Measurements from ENCODE around the gene NOTUM.
"Not testable (repeated sequence)": the region's sequence is repeated elsewhere in the genome, so short reads cannot be mapped to it uniquely, and the experiment has no call there.

Gene NOTUM

GRCh38 chr17:81955756-81956544 lies 5.0 kb downstream of the NOTUM start:
- Histone ChIP-seq H3K9me3 (ENCODE audit: control insufficient read depth in 5 of 5, low read length in 5 of 5) (no peaks in the 10 kb centered on the region), H3K36me3 (ENCODE audit: control insufficient read depth in 5 of 5, insufficient read depth in 5 of 5, low read length in 5 of 5) (no peaks in the 10 kb centered on the region), H3K4me3 (ENCODE audit: low read depth in 1 of 5, low read length in 5 of 5) (no peak overlapping the region), H3K27me3 (ENCODE audit: control insufficient read depth in 5 of 5, insufficient read depth in 4 of 5, low read length in 5 of 5) (peaks cover 32 to 51% (median 39%) of the 10 kb centered on the region in 5 donors), H3K4me1 (ENCODE audit: control insufficient read depth in 5 of 5, insufficient read depth in 5 of 5, low read length in 5 of 5) (peaks cover 0 to 15% (median 12%) of the 10 kb centered on the region in 5 donors), H3K27ac (ENCODE audit: low read depth, low read length) (no peak overlapping the region), H3K9ac (ENCODE audit: low read length in 5 of 5) (no peak overlapping the region)

GRCh38 chr17:81955058-81955681 lies 5.8 kb downstream of the NOTUM start:
- H3K36me3 ChIP-seq (ENCODE audit: control insufficient read depth in 5 of 5, insufficient read depth in 5 of 5, low read length in 5 of 5), result no peaks in the 10 kb centered on the region
- H3K9ac ChIP-seq (ENCODE audit: low read length in 5 of 5), result no peak overlapping the region
- peaks cover 0 to 10% (median 8%) of the 10 kb centered on the region in 5 donors for H3K4me1 ChIP-seq (ENCODE audit: control insufficient read depth in 5 of 5, insufficient read depth in 5 of 5, low read length in 5 of 5)
- no peak overlapping the region for H3K4me3 ChIP-seq (ENCODE audit: low read depth in 1 of 5, low read length in 5 of 5)
- no peaks in the 10 kb centered on the region for H3K9me3 ChIP-seq (ENCODE audit: control insufficient read depth in 5 of 5, low read length in 5 of 5)
- H3K27me3 ChIP-seq (ENCODE audit: control insufficient read depth in 5 of 5, insufficient read depth in 4 of 5, low read length in 5 of 5), result peaks cover 27 to 46% (median 34%) of the 10 kb centered on the region in 5 donors
- H3K27ac ChIP-seq (ENCODE audit: low read depth, low read length), result no peak overlapping the region

- peaks cover 24 to 42% (median 33%) of the 10 kb centered on the region in 5 donors for H3K27me3 ChIP-seq (ENCODE audit: control insufficient read depth in 5 of 5, insufficient read depth in 4 of 5, low read length in 5 of 5)
- H3K27ac ChIP-seq (ENCODE audit: low read depth, low read length), result no peak overlapping the region
- H3K4me1 ChIP-seq (ENCODE audit: control insufficient read depth in 5 of 5, insufficient read depth in 5 of 5, low read length in 5 of 5), result peaks cover 0 to 4% (median 3%) of the 10 kb centered on the region in 5 donors
- H3K36me3 ChIP-seq (ENCODE audit: control insufficient read depth in 5 of 5, insufficient read depth in 5 of 5, low read length in 5 of 5), result no peaks in the 10 kb centered on the region
- no peaks in the 10 kb centered on the region for H3K9me3 ChIP-seq (ENCODE audit: control insufficient read depth in 5 of 5, low read length in 5 of 5)
- H3K4me3 ChIP-seq (ENCODE audit: low read depth in 1 of 5, low read length in 5 of 5), result no peak overlapping the region
- no peak overlapping the region for H3K9ac ChIP-seq (ENCODE audit: low read length in 5 of 5)
These were observed 6.6 kb downstream of the NOTUM start for GRCh38 chr17:81954131-81955057.

- H3K4me1 ChIP-seq (ENCODE audit: control insufficient read depth in 5 of 5, insufficient read depth in 5 of 5, low read length in 5 of 5); H3K4me3 ChIP-seq (ENCODE audit: low read depth in 1 of 5, low read length in 5 of 5); H3K27ac ChIP-seq (ENCODE audit: low read depth, low read length); H3K9me3 ChIP-seq (ENCODE audit: control insufficient read depth in 5 of 5, low read length in 5 of 5); H3K36me3 ChIP-seq (ENCODE audit: control insufficient read depth in 5 of 5, insufficient read depth in 5 of 5, low read length in 5 of 5); H3K9ac ChIP-seq (ENCODE audit: low read length in 5 of 5): not testable (repeated sequence)
- peaks cover 17 to 32% (median 24%) of the 10 kb centered on the region in 5 donors for H3K27me3 ChIP-seq (ENCODE audit: control insufficient read depth in 5 of 5, insufficient read depth in 4 of 5, low read length in 5 of 5)
These were observed 7.5 kb downstream of the NOTUM start for GRCh38 chr17:81953443-81953842.

- Histone ChIP-seq H3K36me3 (ENCODE audit: control insufficient read depth in 5 of 5, insufficient read depth in 5 of 5, low read length in 5 of 5) (no peaks in the 10 kb centered on the region), H3K9me3 (ENCODE audit: control insufficient read depth in 5 of 5, low read length in 5 of 5) (no peaks in the 10 kb centered on the region), H3K9ac (ENCODE audit: low read length in 5 of 5) (no peak overlapping the region), H3K27ac (ENCODE audit: low read depth, low read length) (no peak overlapping the region), H3K4me1 (ENCODE audit: control insufficient read depth in 5 of 5, insufficient read depth in 5 of 5, low read length in 5 of 5) (no peaks in the 10 kb centered on the region), H3K27me3 (ENCODE audit: control insufficient read depth in 5 of 5, insufficient read depth in 4 of 5, low read length in 5 of 5) (peaks cover 11 to 26% (median 18%) of the 10 kb centered on the region in 5 donors), H3K4me3 (ENCODE audit: low read depth in 1 of 5, low read length in 5 of 5) (no peak overlapping the region)
These were observed 8.2 kb downstream of the NOTUM start for GRCh38 chr17:81952792-81953228.

- H3K27me3 ChIP-seq (ENCODE audit: control insufficient read depth in 5 of 5, insufficient read depth in 4 of 5, low read length in 5 of 5), result peaks cover 10 to 18% (median 12%) of the 10 kb centered on the region in 5 donors
These were observed 9.0 kb downstream of the NOTUM start for GRCh38 chr17:81951785-81952684.

GRCh38 chr17:81950501-81950900 lies 10.5 kb downstream of the NOTUM start:
- peaks cover 2 to 9% (median 6%) of the 10 kb centered on the region in 5 donors for H3K27me3 ChIP-seq (ENCODE audit: control insufficient read depth in 5 of 5, insufficient read depth in 4 of 5, low read length in 5 of 5)
- no peaks in the 10 kb centered on the region for H3K36me3 ChIP-seq (ENCODE audit: control insufficient read depth in 5 of 5, insufficient read depth in 5 of 5, low read length in 5 of 5)
- H3K9me3 ChIP-seq (ENCODE audit: control insufficient read depth in 5 of 5, low read length in 5 of 5), result no peaks in the 10 kb centered on the region
- no peak overlapping the region for H3K27ac ChIP-seq (ENCODE audit: low read depth, low read length)
- H3K4me1 ChIP-seq (ENCODE audit: control insufficient read depth in 5 of 5, insufficient read depth in 5 of 5, low read length in 5 of 5), result no peaks in the 10 kb centered on the region
- no peak overlapping the region for H3K4me3 ChIP-seq (ENCODE audit: low read depth in 1 of 5, low read length in 5 of 5)
- no peak overlapping the region for H3K9ac ChIP-seq (ENCODE audit: low read length in 5 of 5)

More at GRCh38 chr17:81951785-81952684, 9.0 kb downstream of the NOTUM start:
- H3K4me1 ChIP-seq (ENCODE audit: control insufficient read depth in 5 of 5, insufficient read depth in 5 of 5, low read length in 5 of 5), result no peaks in the 10 kb centered on the region
- no peaks in the 10 kb centered on the region for H3K9me3 ChIP-seq (ENCODE audit: control insufficient read depth in 5 of 5, low read length in 5 of 5)
- H3K36me3 ChIP-seq (ENCODE audit: control insufficient read depth in 5 of 5, insufficient read depth in 5 of 5, low read length in 5 of 5), result no peaks in the 10 kb centered on the region
- no peak overlapping the region for H3K9ac ChIP-seq (ENCODE audit: low read length in 5 of 5)
- H3K4me3 ChIP-seq (ENCODE audit: low read depth in 1 of 5, low read length in 5 of 5), result no peak overlapping the region
- H3K27ac ChIP-seq (ENCODE audit: low read depth, low read length), result no peak overlapping the region

GRCh38 chr17:81948635-81949378 lies 12.2 kb downstream of the NOTUM start:
- Histone ChIP-seq H3K4me1 (ENCODE audit: control insufficient read depth in 5 of 5, insufficient read depth in 5 of 5, low read length in 5 of 5) (no peaks in the 10 kb centered on the region), H3K27me3 (ENCODE audit: control insufficient read depth in 5 of 5, insufficient read depth in 4 of 5, low read length in 5 of 5) (peaks cover 3 to 11% (median 7%) of the 10 kb centered on the region in 5 donors), H3K9ac (ENCODE audit: low read length in 5 of 5) (no peak overlapping the region), H3K27ac (ENCODE audit: low read depth, low read length) (no peak overlapping the region), H3K4me3 (ENCODE audit: low read depth in 1 of 5, low read length in 5 of 5) (no peak overlapping the region), H3K9me3 (ENCODE audit: control insufficient read depth in 5 of 5, low read length in 5 of 5) (no peaks in the 10 kb centered on the region), H3K36me3 (ENCODE audit: control insufficient read depth in 5 of 5, insufficient read depth in 5 of 5, low read length in 5 of 5) (no peaks in the 10 kb centered on the region)

All from subcutaneous abdominal adipose tissue (tissue), 5 donors.